Measurements from ENCODE around the gene EIF5B. TPM values are rescaled to one million over a fixed set of nuclear protein-coding genes. Genes with fewer than 3 reads are reported as not detected.

Gene EIF5B
- total RNA-seq, 3 donors from 2014 or later, result 102 to 111 (median 102) TPM

DNA sequence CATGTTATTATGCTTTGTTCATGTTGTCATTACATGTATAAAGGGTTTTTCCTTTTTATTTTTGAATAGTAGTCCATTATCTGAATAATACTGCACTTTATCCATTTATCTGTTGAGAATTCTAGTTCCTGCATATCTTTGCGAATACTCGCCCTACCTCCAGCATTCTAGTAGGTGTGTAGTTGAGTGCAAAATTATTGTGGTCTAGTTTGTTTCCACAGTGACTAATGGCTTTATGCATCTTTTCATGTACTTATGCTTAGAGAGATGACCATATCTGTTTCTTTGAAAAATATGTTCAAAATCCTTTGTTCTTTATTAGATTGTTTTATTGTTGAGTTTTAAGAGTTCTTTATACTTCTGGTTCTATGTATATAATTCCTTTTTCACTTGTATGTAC, 48.8 kb downstream of the EIF5B start:
- no peak for DNase-seq
- Mint-ChIP-seq H3K9me3 (no peaks in the 10 kb centered on the region), H3K27me3 (ENCODE audit: low read depth) (no peaks in the 10 kb centered on the region), H3K36me3 (ENCODE audit: insufficient read depth) (peaks cover 40% of the 10 kb centered on the region), H3K4me3 (no peak overlapping the region), H3K4me1 (ENCODE audit: low read depth) (no peaks in the 10 kb centered on the region)
- ATAC-seq, result no peak

DNA sequence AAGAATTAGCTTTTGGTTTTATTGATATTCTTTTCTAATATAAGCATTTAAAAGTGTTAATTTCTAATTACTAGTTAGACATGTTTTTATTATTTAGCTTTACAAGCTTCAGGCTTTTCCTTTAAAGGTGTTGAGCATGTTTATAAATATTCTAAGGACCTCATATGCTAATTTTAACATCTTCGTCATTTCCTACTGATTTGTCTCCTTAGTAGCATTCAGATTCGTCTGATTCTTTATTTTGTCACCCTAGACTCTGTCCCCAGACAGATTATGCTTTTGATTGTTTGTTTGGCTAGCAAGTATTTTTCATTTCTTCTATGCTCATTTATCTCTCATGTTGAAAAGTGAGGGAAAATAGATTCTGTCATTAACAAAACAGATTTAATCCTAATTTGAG, 51.7 kb downstream of the EIF5B start:
- peaks cover 31% of the 10 kb centered on the region for H3K36me3 Mint-ChIP-seq (ENCODE audit: insufficient read depth)
- no peaks in the 10 kb centered on the region for H3K4me1 Mint-ChIP-seq (ENCODE audit: low read depth)
- H3K4me3 Mint-ChIP-seq, result no peak overlapping the region
- no peaks in the 10 kb centered on the region for H3K9me3 Mint-ChIP-seq
- no peaks in the 10 kb centered on the region for H3K27me3 Mint-ChIP-seq (ENCODE audit: low read depth)
- DNase-seq, result no peak
- no peak for ATAC-seq

DNA sequence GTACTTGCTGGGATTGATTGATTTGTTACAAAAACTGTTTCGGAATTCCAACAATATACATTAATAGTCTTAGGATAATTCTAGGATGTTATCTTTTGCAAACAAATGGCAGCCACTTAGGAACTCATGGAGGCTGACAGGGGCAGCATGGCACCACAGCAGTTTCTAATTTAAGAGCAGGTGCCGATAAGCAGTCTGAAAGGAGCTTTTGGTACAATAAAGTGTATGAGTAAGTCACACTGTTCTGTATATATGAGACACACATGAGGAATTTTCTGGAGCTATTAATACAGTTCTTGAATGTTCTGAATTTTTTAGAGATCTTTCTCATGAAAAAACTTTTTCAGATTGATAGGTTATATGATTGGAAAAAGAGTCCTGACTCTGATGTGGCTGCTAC, 52.2 kb downstream of the EIF5B start:
- H3K4me1 Mint-ChIP-seq (ENCODE audit: low read depth), result no peaks in the 10 kb centered on the region
- ATAC-seq, result no peak
- no peak overlapping the region for H3K4me3 Mint-ChIP-seq
- no peaks in the 10 kb centered on the region for H3K9me3 Mint-ChIP-seq
- H3K36me3 Mint-ChIP-seq (ENCODE audit: insufficient read depth), result peaks cover 30% of the 10 kb centered on the region
- DNase-seq, result no peak
- no peaks in the 10 kb centered on the region for H3K27me3 Mint-ChIP-seq (ENCODE audit: low read depth)

DNA sequence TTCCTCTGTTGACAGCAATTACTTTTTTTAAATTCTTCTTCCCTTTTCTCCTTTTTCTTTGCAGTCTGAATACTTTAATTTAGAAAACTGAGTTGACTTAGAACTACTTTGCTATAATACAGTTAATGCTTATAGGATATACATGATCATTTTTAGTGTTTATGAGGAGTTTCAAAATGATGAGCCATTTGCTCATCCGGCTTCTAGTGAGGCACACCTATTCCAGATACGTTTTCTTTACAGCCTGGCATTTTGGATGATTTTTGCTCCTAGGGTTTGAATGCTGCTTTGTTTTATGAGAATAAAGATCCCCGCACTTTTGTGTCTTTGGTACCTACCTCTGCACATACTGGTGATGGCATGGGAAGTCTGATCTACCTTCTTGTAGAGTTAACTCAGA, 52.8 kb downstream of the EIF5B start:
- ATAC-seq, result no peak
- H3K9me3 Mint-ChIP-seq, result no peaks in the 10 kb centered on the region

DNA sequence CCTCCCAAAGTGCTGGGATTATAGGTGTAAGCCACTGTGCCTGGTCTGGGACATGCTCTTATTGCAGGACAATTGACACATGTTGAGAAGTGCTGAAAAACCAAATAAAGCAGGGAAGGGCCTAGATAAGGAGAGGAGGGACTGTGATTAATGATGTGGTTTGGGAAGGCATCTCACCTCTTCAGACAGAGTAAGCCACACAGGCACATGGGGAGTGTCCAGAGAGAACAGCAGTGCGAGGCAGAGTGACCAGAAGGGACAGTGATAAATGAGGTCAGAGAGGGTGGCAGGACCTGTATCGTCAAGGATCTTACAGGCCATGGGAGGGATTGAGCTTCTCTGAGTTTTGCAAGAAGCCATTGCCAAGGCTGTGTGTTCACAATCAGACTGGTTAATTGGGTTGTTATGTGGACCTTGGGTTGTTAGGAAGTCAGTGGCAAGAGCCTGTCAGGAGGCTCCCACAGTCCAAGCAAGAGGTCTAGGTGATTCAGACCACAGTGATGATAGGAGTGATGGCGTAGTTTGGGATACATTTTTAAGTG, 58.5 kb downstream of the EIF5B start:
- ATAC-seq (no peak), DNase-seq (no peak)
- no peaks in the 10 kb centered on the region for H3K9me3 Mint-ChIP-seq
- no peaks in the 10 kb centered on the region for H3K27me3 Mint-ChIP-seq (ENCODE audit: low read depth)
- H3K36me3 Mint-ChIP-seq (ENCODE audit: insufficient read depth), result peaks cover 43% of the 10 kb centered on the region
- H3K4me1 Mint-ChIP-seq (ENCODE audit: low read depth), result no peaks in the 10 kb centered on the region
- H3K4me3 Mint-ChIP-seq, result no peak overlapping the region

More for the DNA sequence above, 52.8 kb downstream of the EIF5B start:
- Mint-ChIP-seq H3K4me1 (ENCODE audit: low read depth) (no peaks in the 10 kb centered on the region), H3K27me3 (ENCODE audit: low read depth) (no peaks in the 10 kb centered on the region), H3K4me3 (no peak overlapping the region), H3K36me3 (ENCODE audit: insufficient read depth) (peaks cover 26% of the 10 kb centered on the region)
- no peak for DNase-seq

DNA sequence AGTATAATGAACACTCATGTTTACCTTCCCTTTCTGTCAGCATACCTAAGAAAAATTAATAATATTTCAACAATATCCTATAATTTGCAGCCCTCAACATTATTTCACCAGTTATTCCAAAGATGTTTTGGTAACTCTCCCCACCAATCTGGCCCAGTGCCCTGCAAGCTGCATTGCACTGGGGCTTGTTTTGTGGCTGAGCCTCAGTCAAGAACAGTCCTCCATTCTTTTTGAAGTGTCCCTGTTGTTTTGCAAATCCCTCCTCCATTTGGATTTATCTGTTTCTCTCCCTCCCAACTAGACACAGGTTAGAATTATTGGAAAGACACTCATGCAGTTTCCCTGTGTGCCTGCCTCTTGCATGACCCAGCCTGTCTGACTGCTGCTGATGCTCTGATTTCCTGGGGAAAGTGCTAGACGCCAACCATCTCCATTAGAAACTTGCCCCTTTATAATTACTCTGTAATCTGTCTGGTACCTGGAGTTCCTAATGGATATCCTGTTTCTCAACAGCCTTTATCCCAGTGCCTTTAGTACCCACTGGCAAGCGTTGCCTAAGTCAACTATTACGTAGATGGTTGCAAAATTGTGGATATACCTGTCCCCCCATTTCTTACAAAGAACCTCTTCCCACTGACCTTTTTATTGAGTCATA, 60.2 kb downstream of the EIF5B start:
- peaks cover 43% of the 10 kb centered on the region for H3K36me3 Mint-ChIP-seq (ENCODE audit: insufficient read depth)

DNA sequence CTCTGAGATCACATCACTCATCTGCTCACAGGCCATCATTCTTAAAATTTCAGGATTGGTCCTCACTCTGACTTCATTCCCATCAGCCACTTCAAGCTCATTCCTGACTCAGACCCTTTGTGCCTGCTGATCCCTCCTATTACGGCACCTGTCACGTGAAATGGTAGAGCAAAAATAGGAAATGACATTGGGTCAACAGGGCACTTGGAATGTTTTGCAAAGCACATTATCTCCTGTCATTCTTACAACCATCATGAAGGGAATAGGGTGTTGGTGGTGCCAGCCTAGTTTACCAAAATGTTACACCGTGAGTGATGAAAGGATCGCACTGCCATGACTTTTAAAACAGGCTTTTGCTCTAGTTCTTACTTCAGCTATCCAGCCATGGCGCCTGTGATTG, 61.1 kb downstream of the EIF5B start:
- H3K4me1 Mint-ChIP-seq (ENCODE audit: low read depth), result no peaks in the 10 kb centered on the region
- DNase-seq, result no peak

More for the DNA sequence above, 60.2 kb downstream of the EIF5B start:
- Mint-ChIP-seq H3K4me3 (no peak overlapping the region), H3K4me1 (ENCODE audit: low read depth) (no peaks in the 10 kb centered on the region), H3K9me3 (no peaks in the 10 kb centered on the region), H3K27me3 (ENCODE audit: low read depth) (no peaks in the 10 kb centered on the region)
- ATAC-seq (no peak), DNase-seq (no peak)

DNA sequence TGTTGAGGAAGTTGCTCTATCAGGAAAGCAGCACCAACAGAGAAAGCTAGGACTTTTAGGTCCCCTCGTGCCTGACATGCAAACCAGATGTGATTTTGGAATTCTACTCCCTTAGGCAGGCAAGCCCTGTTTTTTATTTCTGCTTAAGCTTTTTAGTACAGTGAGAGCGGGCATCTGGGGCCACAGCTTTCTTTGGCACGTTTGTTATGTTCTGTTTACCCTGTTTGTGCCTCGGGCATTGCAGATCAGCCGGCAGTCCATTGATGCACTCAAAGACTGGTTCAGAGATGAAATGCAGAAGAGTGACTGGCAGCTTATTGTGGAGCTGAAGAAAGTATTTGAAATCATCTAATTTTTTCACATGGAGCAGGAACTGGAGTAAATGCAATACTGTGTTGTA, 61.9 kb downstream of the EIF5B start:
- DNase-seq, result no peak
- peaks cover 51% of the 10 kb centered on the region for H3K36me3 Mint-ChIP-seq (ENCODE audit: insufficient read depth)
- H3K27me3 Mint-ChIP-seq (ENCODE audit: low read depth), result no peaks in the 10 kb centered on the region
- H3K4me3 Mint-ChIP-seq, result no peak overlapping the region
- H3K9me3 Mint-ChIP-seq, result no peaks in the 10 kb centered on the region
- no peak for ATAC-seq
- H3K4me1 Mint-ChIP-seq (ENCODE audit: low read depth), result peaks cover 4% of the 10 kb centered on the region

More for the DNA sequence above, 61.1 kb downstream of the EIF5B start:
- peaks cover 47% of the 10 kb centered on the region for H3K36me3 Mint-ChIP-seq (ENCODE audit: insufficient read depth)
- H3K9me3 Mint-ChIP-seq, result no peaks in the 10 kb centered on the region
- ATAC-seq, result no peak
- H3K27me3 Mint-ChIP-seq (ENCODE audit: low read depth), result no peaks in the 10 kb centered on the region
- H3K4me3 Mint-ChIP-seq, result no peak overlapping the region

DNA sequence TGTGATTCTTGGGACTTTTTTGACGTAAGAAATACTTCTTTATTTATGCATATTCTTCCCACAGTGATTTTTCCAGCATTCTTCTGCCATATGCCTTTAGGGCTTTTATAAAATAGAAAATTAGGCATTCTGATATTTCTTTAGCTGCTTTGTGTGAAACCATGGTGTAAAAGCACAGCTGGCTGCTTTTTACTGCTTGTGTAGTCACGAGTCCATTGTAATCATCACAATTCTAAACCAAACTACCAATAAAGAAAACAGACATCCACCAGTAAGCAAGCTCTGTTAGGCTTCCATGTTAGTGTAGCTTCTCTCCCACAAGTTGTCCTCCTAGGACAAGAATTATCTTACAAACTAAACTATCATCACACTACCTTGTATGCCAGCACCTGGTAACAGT, 62.6 kb downstream of the EIF5B start:
- Mint-ChIP-seq H3K27me3 (ENCODE audit: low read depth) (no peaks in the 10 kb centered on the region), H3K9me3 (no peaks in the 10 kb centered on the region), H3K4me3 (no peak overlapping the region), H3K36me3 (ENCODE audit: insufficient read depth) (peaks cover 56% of the 10 kb centered on the region), H3K4me1 (ENCODE audit: low read depth) (peaks cover 6% of the 10 kb centered on the region)
- ATAC-seq (no peak), DNase-seq (no peak)

DNA sequence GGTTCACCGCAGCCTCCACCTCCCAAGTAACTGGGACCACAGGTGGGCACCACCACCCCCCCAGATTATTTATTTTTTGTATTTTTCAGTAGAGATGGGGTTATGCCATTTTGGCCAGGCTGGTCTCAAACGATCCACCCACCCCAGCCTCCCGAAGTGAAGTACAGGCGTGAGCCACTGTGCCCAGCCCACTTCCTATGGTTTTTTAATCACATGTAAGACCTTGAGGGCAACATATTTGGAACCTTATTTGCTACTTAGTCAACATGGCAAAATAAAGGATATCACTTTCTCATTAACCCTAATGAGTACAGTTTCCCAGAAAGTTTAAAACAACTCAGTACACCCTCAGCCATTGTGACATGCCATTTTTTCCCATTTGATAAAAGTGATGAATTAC, 64.7 kb downstream of the EIF5B start:
- ATAC-seq, result no peak
- H3K4me1 Mint-ChIP-seq (ENCODE audit: low read depth), result peaks cover 6% of the 10 kb centered on the region
- peaks cover 48% of the 10 kb centered on the region for H3K36me3 Mint-ChIP-seq (ENCODE audit: insufficient read depth)
- DNase-seq, result no peak
- no peaks in the 10 kb centered on the region for H3K27me3 Mint-ChIP-seq (ENCODE audit: low read depth)
- H3K9me3 Mint-ChIP-seq, result no peaks in the 10 kb centered on the region
- no peak overlapping the region for H3K4me3 Mint-ChIP-seq

DNA sequence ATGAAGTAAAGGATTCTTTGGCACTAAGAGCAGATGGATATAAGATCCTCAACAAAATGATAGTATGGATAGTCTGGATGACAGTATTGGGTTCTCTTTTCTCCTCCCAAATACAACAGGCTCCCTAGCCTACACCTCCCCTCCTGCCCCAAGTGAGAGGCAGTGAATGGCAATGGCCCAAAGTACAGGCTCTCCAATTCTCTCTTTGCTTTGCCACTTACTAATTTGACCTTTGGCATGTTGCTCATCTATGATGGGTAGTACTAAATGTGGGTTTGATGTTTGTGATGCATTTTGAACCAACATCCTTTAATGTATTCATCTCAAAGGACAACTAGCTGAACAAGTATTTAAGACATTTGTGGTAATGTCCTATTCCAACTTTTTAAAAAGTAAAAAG, 65.9 kb downstream of the EIF5B start:
- no peak for DNase-seq
- ATAC-seq, result no peak

DNA sequence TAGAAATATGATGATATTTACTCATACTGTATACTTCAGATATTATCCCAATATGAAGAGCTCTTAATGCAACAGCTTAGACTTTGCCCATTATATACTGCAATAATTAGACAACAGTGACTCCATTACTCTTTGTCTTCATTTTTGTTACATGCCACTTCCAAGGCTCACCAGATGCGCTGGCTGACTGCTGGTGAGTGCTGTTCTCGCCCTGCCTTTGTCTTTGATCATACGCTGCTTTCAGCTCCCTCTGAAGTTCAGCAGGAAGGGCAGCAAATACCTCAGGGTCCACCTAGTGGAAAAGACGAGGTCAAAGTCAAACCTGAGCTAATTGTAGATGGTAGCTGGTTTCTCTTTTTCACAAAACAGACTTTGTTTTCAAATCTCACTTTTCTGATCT, 66.3 kb downstream of the EIF5B start:
- Mint-ChIP-seq H3K4me1 (ENCODE audit: low read depth) (peaks cover 6% of the 10 kb centered on the region), H3K36me3 (ENCODE audit: insufficient read depth) (peaks cover 43% of the 10 kb centered on the region), H3K9me3 (no peaks in the 10 kb centered on the region), H3K4me3 (no peak overlapping the region), H3K27me3 (ENCODE audit: low read depth) (no peaks in the 10 kb centered on the region)
- DNase-seq (no peak), ATAC-seq (no peak)

More for the DNA sequence above, 65.9 kb downstream of the EIF5B start:
- Mint-ChIP-seq H3K4me1 (ENCODE audit: low read depth) (peaks cover 6% of the 10 kb centered on the region), H3K27me3 (ENCODE audit: low read depth) (no peaks in the 10 kb centered on the region), H3K9me3 (no peaks in the 10 kb centered on the region), H3K4me3 (no peak overlapping the region), H3K36me3 (ENCODE audit: insufficient read depth) (peaks cover 47% of the 10 kb centered on the region)

DNA sequence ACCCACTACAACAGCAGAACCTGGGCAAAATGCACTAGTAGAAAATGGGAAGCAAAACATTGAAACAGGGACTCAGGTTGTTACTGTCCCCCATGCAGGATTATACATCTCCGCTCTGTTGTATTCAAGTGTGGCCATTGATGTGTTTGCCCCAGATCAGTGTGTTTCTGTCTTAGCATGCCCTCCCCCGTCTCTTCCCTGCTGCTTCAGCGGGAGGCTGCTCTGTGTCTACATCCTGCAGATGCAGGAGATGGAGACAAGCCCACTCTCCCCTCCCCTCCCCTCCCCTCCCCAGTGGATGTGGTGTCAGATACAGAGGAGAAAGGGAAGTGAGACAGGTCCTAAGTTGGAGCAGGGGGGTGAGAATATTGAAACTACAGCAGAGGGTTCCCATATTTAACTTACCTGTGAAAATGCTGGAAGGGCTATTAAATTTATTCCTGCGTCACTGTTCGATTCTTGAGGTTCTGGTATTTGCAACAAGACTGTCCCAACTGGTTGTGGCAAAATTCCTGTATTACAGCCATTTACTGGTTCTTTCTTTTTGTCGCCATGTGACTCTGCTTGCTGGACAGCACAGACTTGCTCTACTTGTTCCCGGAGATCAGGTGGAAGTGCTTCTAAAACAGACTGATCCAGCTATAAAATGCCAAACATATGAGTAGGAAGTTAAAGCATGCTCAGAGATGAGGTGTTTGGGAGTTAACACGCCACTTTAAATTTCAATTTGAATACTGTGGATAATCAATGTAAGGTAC, 67.0 kb downstream of the EIF5B start:
- Mint-ChIP-seq H3K4me1 (ENCODE audit: low read depth) (peaks cover 6% of the 10 kb centered on the region), H3K36me3 (ENCODE audit: insufficient read depth) (peaks cover 38% of the 10 kb centered on the region), H3K9me3 (no peaks in the 10 kb centered on the region), H3K27me3 (ENCODE audit: low read depth) (no peaks in the 10 kb centered on the region), H3K4me3 (no peak overlapping the region)
- DNase-seq (no peak), ATAC-seq (no peak)

DNA sequence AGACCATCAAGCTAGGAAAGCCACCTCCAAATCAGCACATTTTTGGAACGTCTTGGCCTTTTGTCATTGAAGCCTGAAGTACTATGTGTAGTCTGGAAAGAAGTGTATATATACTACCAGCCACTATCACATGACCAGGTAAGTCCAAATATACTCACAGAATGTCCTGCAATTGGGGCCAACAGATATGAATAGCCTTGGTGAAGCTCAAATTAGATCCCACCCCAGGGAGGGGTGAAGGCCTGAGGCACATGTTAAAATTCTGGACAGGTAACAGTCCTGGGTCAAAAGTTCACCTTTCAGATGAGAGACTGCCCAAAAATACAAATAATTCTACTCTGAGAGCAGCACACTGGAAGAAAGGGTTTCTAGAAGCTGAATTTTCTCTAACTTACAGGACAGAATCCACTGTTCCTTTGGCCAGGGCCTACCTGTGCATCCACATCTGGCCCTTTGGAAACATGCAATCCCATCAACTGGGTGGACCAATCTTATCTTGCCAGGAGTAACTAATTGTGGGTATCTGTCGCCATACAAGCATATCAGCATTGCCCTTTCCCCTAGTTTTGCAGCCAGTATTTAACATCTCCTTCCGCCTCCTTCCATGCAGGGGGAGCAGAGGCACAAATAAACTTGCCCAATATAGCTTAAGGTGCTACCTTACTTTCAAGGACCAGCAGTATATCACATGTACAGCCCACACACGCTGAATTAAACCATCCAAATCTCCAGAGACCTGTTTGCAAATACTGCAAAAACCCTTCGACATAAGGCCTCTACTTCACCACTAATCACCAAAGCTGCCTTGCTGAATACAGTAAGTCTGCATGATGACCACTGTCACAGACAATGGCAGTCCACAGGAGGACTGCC, 67.8 kb downstream of the EIF5B start:
- Mint-ChIP-seq H3K4me3 (no peak overlapping the region), H3K27me3 (ENCODE audit: low read depth) (no peaks in the 10 kb centered on the region), H3K36me3 (ENCODE audit: insufficient read depth) (peaks cover 32% of the 10 kb centered on the region), H3K4me1 (ENCODE audit: low read depth) (peaks cover 6% of the 10 kb centered on the region), H3K9me3 (no peaks in the 10 kb centered on the region)
- DNase-seq (no peak), ATAC-seq (no peak)

Data from activated T-cell treated with anti-CD3 and anti-CD28 coated beads, Interleukin-2, amount 50 U/mL, for 4 hours (primary cell).